Chondrocyte (in vitro differentiated cells): ENCODE measurements around the gene ZNF526. TPM values are rescaled to one million over a fixed set of nuclear protein-coding genes. Genes with fewer than 3 reads are reported as not detected.
"Not testable (repeated sequence)": the region's sequence is repeated elsewhere in the genome, so short reads cannot be mapped to it uniquely, and the experiment has no call there.

ENCODE experiments used
- DNase-seq: peaks from one replicate; pipeline ENCODE4 v3.0.0; 2021; ENCODE audit warnings: mixed read lengths, low spot score
- H3K27ac Mint-ChIP-seq: one replicate; pipeline ENCODE4 v1.8.0; 2021; ENCODE audit warnings: mild to moderate bottlenecking, moderate library complexity, mixed read lengths; ENCODE audit not compliant: unreplicated experiment
- H3K27me3 Mint-ChIP-seq: 2 replicates; pipeline ENCODE4 v1.8.0; 2021; ENCODE audit warnings: low read depth, mixed read lengths
- H3K36me3 Mint-ChIP-seq: 2 replicates; pipeline ENCODE4 v1.8.0; 2021; ENCODE audit warnings: low read depth, mixed read lengths
- H3K4me1 Mint-ChIP-seq: 2 replicates; pipeline ENCODE4 v1.8.0; 2021; ENCODE audit warnings: low read depth, mild to moderate bottlenecking, mixed read lengths
- H3K4me3 Mint-ChIP-seq: one replicate; pipeline ENCODE4 v1.8.0; 2021; ENCODE audit warnings: mild to moderate bottlenecking, moderate library complexity, mixed read lengths; ENCODE audit not compliant: unreplicated experiment
- H3K9me3 Mint-ChIP-seq: 2 replicates; pipeline ENCODE4 v1.8.0; 2021; ENCODE audit warnings: low read depth, mixed read lengths
- total RNA-seq: library from RNA; stranded (reverse); gene quantifications from 3 replicates; pipeline ENCODE4 v1.2.1, GENCODE V29; 2021
- TF ChIP-seq, protein P1 (sequence below): fragments of 200-600 bp; sonication (generic); IDR thresholded peaks from 2 replicates; pipeline ENCODE4 v1.5.0; 2021; ENCODE audit warnings: antibody characterized with exemption, mild to moderate bottlenecking, moderate library complexity

The ZNF526 gene
- total RNA-seq, 1 donor from 2014 or later, result 16.6 TPM

- no peaks in the 10 kb centered on the region for H3K9me3 Mint-ChIP-seq
- peaks cover 2% of the 10 kb centered on the region for H3K36me3 Mint-ChIP-seq
- no peak for DNase-seq
- TF ChIP-seq, protein P1, sequence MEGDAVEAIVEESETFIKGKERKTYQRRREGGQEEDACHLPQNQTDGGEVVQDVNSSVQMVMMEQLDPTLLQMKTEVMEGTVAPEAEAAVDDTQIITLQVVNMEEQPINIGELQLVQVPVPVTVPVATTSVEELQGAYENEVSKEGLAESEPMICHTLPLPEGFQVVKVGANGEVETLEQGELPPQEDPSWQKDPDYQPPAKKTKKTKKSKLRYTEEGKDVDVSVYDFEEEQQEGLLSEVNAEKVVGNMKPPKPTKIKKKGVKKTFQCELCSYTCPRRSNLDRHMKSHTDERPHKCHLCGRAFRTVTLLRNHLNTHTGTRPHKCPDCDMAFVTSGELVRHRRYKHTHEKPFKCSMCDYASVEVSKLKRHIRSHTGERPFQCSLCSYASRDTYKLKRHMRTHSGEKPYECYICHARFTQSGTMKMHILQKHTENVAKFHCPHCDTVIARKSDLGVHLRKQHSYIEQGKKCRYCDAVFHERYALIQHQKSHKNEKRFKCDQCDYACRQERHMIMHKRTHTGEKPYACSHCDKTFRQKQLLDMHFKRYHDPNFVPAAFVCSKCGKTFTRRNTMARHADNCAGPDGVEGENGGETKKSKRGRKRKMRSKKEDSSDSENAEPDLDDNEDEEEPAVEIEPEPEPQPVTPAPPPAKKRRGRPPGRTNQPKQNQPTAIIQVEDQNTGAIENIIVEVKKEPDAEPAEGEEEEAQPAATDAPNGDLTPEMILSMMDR, result no peak
- H3K27ac Mint-ChIP-seq, result peak overlapping the region; percentile 94
- no peaks in the 10 kb centered on the region for H3K27me3 Mint-ChIP-seq
- peak overlapping the region; percentile 74 for H3K4me3 Mint-ChIP-seq
- H3K4me1 Mint-ChIP-seq, result peaks cover 30% of the 10 kb centered on the region
Observed at GRCh38 chr19:42255766-42256745, 35.9 kb downstream of the ZNF526 start.

DNA sequence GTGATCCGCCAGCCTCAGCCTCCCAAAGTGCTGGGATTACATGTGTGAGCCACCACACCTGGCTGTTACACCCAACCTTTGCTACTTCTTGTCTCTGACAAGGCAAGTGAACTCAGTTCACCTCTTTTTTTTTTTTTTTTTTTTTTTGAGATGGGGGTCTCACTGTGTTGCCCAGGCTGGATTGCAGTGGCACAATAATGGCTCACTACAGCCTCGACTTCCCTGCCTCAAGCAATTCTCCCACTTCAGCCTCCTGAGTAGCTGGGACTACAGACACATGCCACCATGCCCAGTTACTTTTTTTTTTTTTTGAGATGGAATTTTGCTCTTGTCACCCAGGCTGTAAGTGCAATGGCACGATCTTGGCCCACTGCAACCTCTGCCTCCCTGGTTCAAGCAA, 37.7 kb downstream of the ZNF526 start:
- not testable (repeated sequence) for H3K9me3 Mint-ChIP-seq, H3K4me3 Mint-ChIP-seq, H3K36me3 Mint-ChIP-seq, H3K27me3 Mint-ChIP-seq, DNase-seq, H3K27ac Mint-ChIP-seq
- peaks cover 19% of the 10 kb centered on the region for H3K4me1 Mint-ChIP-seq

DNA sequence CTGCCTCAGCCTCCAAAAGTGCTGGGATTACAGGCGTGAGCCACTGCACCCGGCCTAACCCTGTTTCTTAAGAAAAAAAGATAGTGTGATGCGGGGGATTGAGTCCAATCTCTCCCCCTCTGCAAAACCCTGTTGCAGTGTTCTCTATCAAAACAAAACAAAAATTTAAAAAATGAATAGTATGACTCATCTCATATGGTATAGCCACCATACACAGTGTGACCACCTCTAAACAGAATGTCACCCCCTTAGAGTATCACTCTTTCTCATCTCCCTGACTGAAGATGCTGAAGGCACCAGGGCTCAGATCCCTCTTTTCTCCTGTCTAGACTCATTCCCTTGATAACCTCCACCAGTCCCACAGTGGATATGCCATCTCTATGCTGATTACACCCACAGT, 41.7 kb downstream of the ZNF526 start:
- no peaks in the 10 kb centered on the region for H3K27me3 Mint-ChIP-seq
- peaks cover 8% of the 10 kb centered on the region for H3K4me1 Mint-ChIP-seq
- H3K9me3 Mint-ChIP-seq, result no peaks in the 10 kb centered on the region
- no peak for DNase-seq
- TF ChIP-seq, protein P1, result no peak
- H3K36me3 Mint-ChIP-seq, result no peaks in the 10 kb centered on the region
- H3K27ac Mint-ChIP-seq, result no peak overlapping the region
- no peak overlapping the region for H3K4me3 Mint-ChIP-seq

GRCh38 chr19:42266105-42266504, 46.0 kb downstream of the ZNF526 start:
- not testable (repeated sequence) for H3K27me3 Mint-ChIP-seq, DNase-seq, H3K9me3 Mint-ChIP-seq, H3K27ac Mint-ChIP-seq, H3K4me3 Mint-ChIP-seq, H3K36me3 Mint-ChIP-seq
- H3K4me1 Mint-ChIP-seq, result peaks cover 23% of the 10 kb centered on the region

- H3K4me3 Mint-ChIP-seq, H3K27me3 Mint-ChIP-seq, H3K9me3 Mint-ChIP-seq, H3K27ac Mint-ChIP-seq, H3K36me3 Mint-ChIP-seq, DNase-seq: not testable (repeated sequence)
- H3K4me1 Mint-ChIP-seq, result peaks cover 22% of the 10 kb centered on the region
Observed at GRCh38 chr19:42266928-42267603, 47.0 kb downstream of the ZNF526 start.

DNA sequence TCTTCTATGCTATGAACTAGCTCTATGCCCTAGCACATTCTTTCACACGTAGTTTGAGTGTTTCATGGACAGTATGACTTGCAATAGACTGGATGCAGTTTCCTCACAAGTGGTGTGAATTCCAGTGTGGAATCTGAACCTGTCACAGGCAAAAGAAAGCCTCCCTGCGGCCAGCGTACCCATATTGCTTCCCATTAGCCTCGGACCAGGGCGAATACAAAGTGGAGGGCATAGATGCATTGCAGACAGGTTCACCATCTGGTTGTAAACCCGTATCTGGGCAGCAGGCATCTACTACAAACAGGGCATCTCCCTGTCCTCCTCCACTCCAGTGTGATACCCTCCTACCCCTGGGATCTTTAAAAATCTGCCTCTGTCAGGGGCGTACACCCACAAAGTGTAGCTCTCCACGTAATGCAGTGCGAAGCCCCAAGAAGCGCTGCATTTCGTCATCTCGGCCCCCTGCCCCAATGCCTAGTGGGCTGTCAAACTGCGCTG, 47.6 kb downstream of the ZNF526 start:
- Mint-ChIP-seq H3K36me3 (no peaks in the 10 kb centered on the region), H3K4me3 (no peak overlapping the region), H3K4me1 (peaks cover 21% of the 10 kb centered on the region), H3K9me3 (no peaks in the 10 kb centered on the region), H3K27me3 (no peaks in the 10 kb centered on the region), H3K27ac (no peak overlapping the region)
- no peak for DNase-seq
- TF ChIP-seq, protein P1, result no peak
